HG03520 (cell line): Measurements from ENCODE around the gene ABCA1.
A peak's percentile ranks its signal among the peaks of the same experiment; 100 is the strongest.
"Not testable (repeated sequence)": the region's sequence is repeated elsewhere in the genome, so short reads cannot be mapped to it uniquely, and the experiment has no call there.

Source experiments
- ATAC-seq: cut with Tn5 transposase; IDR thresholded peaks from one replicate; pipeline ENCODE4 v1.9.1; 2021; ENCODE audit warnings: mild to moderate bottlenecking, moderate library complexity; ENCODE audit not compliant: unreplicated experiment

The ABCA1 gene

DNA sequence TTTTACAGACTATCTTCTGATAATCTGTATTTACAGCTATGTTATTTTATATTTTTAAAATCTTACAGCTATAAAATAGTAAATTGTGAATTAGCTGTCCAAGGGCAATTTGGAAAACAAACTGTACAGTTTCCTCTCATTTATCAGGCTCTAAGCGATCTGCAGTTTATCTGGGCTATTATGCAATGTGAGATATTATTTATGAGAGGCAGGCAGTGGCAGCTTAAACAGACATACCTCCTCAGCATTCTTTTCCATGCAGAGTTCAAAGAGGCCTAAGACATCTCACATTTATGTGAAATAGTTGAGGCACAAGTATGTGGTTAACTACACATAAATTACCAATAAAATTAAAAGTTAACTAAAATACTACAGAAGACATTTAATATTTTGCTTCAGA lies 153.8 kb downstream of the ABCA1 start:
- ATAC-seq: no peak

GRCh38 chr9:104772714-104773510 lies 155.0 kb downstream of the ABCA1 start:
- ATAC-seq: no peak

GRCh38 chr9:104769655-104770054 lies 158.3 kb downstream of the ABCA1 start:
- no peak for ATAC-seq

- ATAC-seq: not testable (repeated sequence)
These were observed 158.9 kb downstream of the ABCA1 start for GRCh38 chr9:104769029-104769428.

- no peak for ATAC-seq
These were observed 160.4 kb downstream of the ABCA1 start for GRCh38 chr9:104767507-104767906.

GRCh38 chr9:104766025-104766424 lies 161.9 kb downstream of the ABCA1 start:
- no peak for ATAC-seq

- peak; percentile 41 for ATAC-seq
These were observed 162.8 kb downstream of the ABCA1 start for GRCh38 chr9:104765138-104765537.

DNA sequence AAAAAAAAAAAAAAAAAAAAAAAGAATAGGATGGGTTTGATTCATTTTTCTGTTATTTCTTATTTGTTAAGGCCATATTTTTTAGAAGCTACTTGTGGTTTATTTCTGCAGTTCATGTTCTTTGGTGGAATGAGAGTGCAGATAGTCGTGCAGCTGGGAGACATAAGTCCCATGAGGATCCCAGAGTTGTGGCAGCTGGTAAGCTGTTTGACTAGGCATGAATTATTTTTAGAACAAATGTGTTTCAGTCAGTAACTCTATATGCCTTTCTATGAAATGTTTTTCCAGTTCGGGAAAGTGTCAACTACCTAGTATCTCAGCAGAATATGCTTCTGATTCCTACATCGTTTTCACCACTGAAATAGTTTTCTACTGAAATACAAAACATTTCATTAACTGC lies 169.0 kb downstream of the ABCA1 start:
- ATAC-seq: no peak

DNA sequence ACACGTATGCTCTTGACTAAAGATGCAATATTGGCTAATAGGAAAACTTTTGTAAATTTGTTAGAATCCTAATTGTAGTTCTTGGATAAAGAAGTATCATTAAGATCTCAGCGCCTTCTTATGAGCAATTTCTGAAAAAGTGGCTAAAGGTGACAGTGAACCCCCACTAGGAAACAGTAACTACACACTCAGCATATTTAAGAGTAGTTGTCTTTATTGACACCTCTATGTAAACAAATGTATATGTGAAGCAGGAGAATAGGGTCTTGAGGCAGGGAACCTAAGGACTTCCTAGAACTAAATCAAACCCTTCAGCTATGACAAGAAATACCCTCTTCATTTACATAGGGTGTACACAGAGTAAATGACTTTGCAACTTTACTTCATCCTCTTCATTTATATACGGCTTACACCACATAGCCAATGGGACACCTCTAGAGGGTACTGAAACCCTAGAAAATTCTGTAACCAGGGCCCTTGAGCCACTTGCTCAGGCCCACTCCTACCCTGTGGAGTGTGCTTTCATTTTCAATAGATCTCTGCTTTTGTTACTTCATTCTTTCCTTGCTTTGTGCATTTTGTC lies 177.7 kb downstream of the ABCA1 start:
- ATAC-seq: no peak

GRCh38 chr9:104748359-104749031 lies 179.5 kb downstream of the ABCA1 start:
- peak; percentile 1 for ATAC-seq

DNA sequence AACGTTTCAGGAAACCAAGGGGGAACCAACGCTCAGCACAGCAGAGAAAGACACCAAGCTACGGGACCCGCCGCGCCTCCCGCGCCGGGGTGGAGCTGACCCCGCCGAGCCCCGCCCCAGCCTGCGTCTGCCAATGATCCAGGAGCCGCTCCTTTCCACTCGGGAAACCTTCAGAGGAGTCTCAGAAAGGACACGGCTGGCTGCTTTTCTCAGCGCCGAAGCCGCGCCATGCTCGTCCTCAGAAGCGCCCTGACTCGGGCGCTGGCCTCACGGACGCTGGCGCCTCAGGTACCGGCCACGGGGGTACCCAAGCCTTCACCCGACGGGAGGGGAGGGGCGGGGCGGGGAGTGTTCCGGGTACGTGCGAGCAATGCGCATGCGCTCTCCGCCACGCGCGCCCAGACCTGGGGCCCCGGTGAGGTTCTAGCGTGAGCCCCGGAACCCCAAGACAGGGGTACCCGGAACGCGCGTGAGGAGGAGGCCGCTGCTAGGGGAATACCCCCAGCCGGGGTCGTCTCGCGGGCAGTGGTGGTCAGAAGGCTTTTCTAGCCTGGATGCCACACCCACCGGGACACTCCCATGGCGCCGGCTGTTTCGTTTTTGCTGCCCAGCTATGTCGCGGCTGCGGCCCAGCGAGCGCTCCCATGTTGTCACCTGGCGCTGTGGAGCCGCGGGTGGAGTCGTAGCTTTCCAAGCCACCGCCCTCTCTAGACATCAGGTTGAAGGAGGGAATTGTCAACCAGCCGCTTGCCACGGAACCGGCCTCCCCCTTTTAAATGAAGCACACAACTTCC lies 180.2 kb downstream of the ABCA1 start, which contains the start of gene NIPSNAP3A:
NIPSNAP3A (plus strand) TSS at position 119 of the 794 bp plus-strand sequence; CDS start at position 229, 110 bp downstream.
- peak; percentile 82 for ATAC-seq

- no peak for ATAC-seq
These were observed 180.8 kb downstream of the ABCA1 start for GRCh38 chr9:104747245-104747564.

DNA sequence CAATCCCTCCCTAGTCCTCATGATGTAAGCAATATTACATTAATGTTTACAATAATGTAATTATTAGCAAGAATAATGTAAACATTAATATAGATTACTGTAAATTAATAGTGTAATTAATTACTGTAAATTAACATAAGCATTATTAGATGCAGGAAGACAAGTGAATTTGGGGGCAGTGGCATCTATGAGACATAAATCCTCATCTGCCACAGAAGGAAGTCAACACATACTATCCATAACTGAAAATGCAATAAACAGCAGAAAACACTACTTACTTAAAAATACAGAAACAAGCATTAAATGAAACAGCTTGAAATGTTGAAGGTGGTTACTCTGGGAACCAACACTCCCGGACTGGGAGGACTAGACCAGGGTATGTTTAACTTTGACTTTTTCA lies 181.2 kb downstream of the ABCA1 start:
- no peak for ATAC-seq

DNA sequence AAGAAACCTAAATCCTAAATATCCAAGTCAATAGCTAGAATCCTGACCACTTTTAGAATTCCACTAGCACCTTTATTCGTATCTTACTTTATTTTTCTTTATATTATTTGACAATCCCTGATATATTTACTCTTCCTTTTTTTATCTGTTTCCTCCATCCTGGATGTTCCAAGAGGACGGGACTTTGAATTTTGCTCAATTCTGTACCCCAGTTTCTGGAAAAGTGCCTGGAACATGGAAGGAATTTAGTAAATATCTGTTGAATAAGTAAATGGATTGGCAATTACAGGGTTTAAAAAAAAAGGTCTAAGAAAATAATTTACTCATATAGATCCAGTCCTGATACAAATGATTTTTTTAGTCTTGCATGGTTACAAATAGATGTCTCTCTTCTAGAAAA lies 181.7 kb downstream of the ABCA1 start:
- no peak for ATAC-seq

DNA sequence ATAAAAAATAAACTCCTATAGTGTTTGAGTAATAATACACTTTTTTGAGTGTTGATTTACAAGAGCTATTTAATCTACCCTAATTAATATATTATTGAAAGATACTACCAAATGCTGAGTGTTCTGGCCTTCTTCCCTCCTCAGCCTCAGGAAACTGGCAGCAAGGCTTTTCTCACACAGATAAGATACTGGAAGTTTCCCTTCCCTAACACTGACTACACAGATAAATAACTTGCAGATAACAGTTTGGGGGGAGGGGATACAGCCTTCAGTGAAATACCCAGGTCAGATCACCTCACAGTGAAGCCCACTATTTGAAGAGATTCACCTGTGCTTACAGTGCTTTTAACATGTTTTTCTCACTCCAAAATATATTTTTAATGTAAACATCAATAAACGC lies 182.1 kb downstream of the ABCA1 start:
- no peak for ATAC-seq

GRCh38 chr9:104743376-104743985 lies 184.5 kb downstream of the ABCA1 start:
- ATAC-seq: peak; percentile 43

- ATAC-seq: no peak
These were observed 187.3 kb downstream of the ABCA1 start for GRCh38 chr9:104740621-104741020.

DNA sequence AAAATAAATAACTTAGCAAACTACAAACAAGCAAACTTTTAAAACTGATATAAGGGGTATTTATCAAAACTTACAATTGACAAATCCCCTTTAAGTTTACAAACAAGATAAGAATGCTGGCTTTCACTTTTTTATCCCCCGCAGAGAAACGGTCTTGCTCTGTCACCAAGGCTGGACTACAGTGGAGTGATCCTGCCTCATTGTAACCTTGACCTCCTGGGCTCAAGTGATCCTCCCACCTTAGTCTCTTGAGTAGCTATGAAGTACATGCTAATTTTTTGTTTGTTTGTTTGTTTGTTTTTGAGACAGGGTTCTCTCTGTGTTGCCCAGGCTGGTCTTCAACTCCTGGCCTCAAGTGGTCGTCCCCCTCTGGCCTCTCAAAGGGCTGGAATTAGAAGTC lies 189.5 kb downstream of the ABCA1 start:
- no peak for ATAC-seq
